Measurements from ENCODE around the gene ZFP36L2.

DNA sequence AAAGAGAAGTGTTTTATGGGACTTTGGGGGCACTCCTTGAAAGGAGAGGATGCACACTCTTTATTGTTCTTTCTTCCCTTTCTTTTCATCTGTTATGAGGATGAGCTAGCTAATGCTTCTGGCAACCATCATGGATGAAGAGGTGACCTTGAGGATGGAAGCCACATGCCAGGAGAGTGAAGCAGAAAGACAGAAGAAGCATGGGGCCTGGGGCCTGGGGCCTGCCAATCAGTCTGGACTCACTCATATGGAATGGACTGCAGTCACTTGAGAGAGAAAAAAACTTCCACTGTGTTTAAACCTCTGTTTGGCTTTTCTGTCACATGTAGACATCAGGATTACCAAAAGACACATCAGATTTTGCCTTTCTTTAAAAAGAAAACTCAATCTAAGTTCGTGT, 35.8 kb upstream of the ZFP36L2 start:
- TF ChIP-seq, protein P1, sequence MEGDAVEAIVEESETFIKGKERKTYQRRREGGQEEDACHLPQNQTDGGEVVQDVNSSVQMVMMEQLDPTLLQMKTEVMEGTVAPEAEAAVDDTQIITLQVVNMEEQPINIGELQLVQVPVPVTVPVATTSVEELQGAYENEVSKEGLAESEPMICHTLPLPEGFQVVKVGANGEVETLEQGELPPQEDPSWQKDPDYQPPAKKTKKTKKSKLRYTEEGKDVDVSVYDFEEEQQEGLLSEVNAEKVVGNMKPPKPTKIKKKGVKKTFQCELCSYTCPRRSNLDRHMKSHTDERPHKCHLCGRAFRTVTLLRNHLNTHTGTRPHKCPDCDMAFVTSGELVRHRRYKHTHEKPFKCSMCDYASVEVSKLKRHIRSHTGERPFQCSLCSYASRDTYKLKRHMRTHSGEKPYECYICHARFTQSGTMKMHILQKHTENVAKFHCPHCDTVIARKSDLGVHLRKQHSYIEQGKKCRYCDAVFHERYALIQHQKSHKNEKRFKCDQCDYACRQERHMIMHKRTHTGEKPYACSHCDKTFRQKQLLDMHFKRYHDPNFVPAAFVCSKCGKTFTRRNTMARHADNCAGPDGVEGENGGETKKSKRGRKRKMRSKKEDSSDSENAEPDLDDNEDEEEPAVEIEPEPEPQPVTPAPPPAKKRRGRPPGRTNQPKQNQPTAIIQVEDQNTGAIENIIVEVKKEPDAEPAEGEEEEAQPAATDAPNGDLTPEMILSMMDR (conservative IDR thresholded peaks at IDR 0.05; ENCODE audit: low read depth in 2 of 2): no peak
- no peak for TF ChIP-seq CREB1 (CRISPR knock-in tag; IDR thresholded peaks at IDR 0.05; ENCODE audit: low read depth)
- no peak for TF ChIP-seq EZH2 (IDR thresholded peaks at IDR 0.05; ENCODE audit: low read depth, unreplicated experiment)

All from GM23338 (cell line).